GM12878 (cell line): ENCODE results near the gene KLHDC8A. TPM values are rescaled to one million over a fixed set of nuclear protein-coding genes. Genes with fewer than 3 reads are reported as not detected.

Source experiments
- ATAC-seq: fragments of 200-7000 bp; cut with Tn5 transposase; 3 replicates; pipeline ENCODE4 v1.9.1; 2020; ENCODE audit warnings: mild to moderate bottlenecking, moderate library complexity
- BruUV-seq: library from RNA; stranded (reverse); fragments of 400-500 nt; replicated peaks from 2 replicates; lab custom pipeline; 2021; lab: Mats Ljungman, UMichigan
- CTCF ChIA-PET: fragments of 300-600 bp; sonication (Branson Sonifier 250); formaldehyde crosslinking; extraction: SDS; loops from one replicate; lab custom pipeline; 2021; ENCODE audit warnings: inconsistent platforms; lab: Yijun Ruan, JAX
- POLR2A ChIA-PET: fragments of 350-600 bp; formaldehyde crosslinking; extraction: SDS; loops from one replicate; lab custom pipeline; 2021; ENCODE audit warnings: inconsistent platforms; lab: Charles Lee
- RAD21 ChIA-PET: fragments of 300-600 bp; sonication (Branson Sonifier 250); formaldehyde crosslinking; loops from one replicate; lab custom pipeline; 2023; ENCODE audit warnings: antibody characterized with exemption; ENCODE audit not compliant: unreplicated experiment; lab: Charles Lee
- SMC1A ChIA-PET: fragments of 300-600 bp; sonication (Branson Sonifier 250); formaldehyde crosslinking; loops from one replicate; lab custom pipeline; 2023; ENCODE audit not compliant: unreplicated experiment, uncharacterized antibody; lab: Charles Lee
- DNase-seq: peaks from one replicate; pipeline ENCODE4 v3.0.0-alpha.2; 2011; ENCODE audit warnings: low read depth, low spot score
- FAIRE-seq: peaks from 3 replicates; lab custom pipeline; 2011; peaks lifted over from hg19 to GRCh38; lab: Jason Lieb, UNC
- H2AFZ ChIP-seq: 2 replicates; pipeline ENCODE4 v1.6.0; 2011; ENCODE audit warnings: low read depth, low read length, control low read depth; ENCODE audit not compliant: control insufficient read depth
- H3K27ac ChIP-seq: 2 replicates; pipeline ENCODE4 v1.5.1; 2011; ENCODE audit warnings: control low read depth; ENCODE audit not compliant: control insufficient read depth, insufficient read depth
- H3K27me3 ChIP-seq, 2 experiments: replicated peaks in 1 of 2; 2 replicates each; pipeline versions ENCODE4 v1.6.0 to v1.6.1; 2011; ENCODE audit warnings: low read length in 1 of 2; ENCODE audit not compliant: control insufficient read depth in 2 of 2, insufficient read depth in 2 of 2
- H3K36me3 ChIP-seq, 2 experiments: 2 replicates each; pipeline ENCODE4 v1.5.1; 2011; ENCODE audit warnings: low read length in 1 of 2; ENCODE audit not compliant: control insufficient read depth in 2 of 2, insufficient read depth in 2 of 2
- H3K4me1 ChIP-seq: 2 replicates; pipeline ENCODE4 v1.6.1; 2011; ENCODE audit warnings: mild to moderate bottlenecking, low read length, moderate library complexity, mixed read lengths; ENCODE audit not compliant: control insufficient read depth, insufficient read depth
- H3K4me2 ChIP-seq: 2 replicates; pipeline ENCODE4 v1.6.0; 2011; ENCODE audit warnings: control low read depth; ENCODE audit not compliant: control insufficient read depth, insufficient read depth
- H3K4me3 ChIP-seq: fragments of 200-600 bp; sonication (generic); 2 replicates; pipeline ENCODE4 v1.5.1; 2016
- H3K79me2 ChIP-seq: 2 replicates; pipeline ENCODE4 v1.6.0; 2011; ENCODE audit warnings: low read length; ENCODE audit not compliant: control insufficient read depth, insufficient read depth
- H3K9ac ChIP-seq: 2 replicates; pipeline ENCODE4 v1.8.0; 2011; ENCODE audit warnings: low read length, control low read depth, mixed read lengths; ENCODE audit not compliant: control insufficient read depth, insufficient read depth
- H3K9me3 ChIP-seq: replicated peaks from 3 replicates; pipeline ENCODE4 v1.5.1; 2011; ENCODE audit warnings: mild to moderate bottlenecking, low read length; ENCODE audit not compliant: control insufficient read depth, insufficient read depth
- H4K20me1 ChIP-seq: 2 replicates; pipeline ENCODE4 v1.6.0; 2011; ENCODE audit not compliant: control insufficient read depth, insufficient read depth
- BMI1 ChIP-seq: fragments of 450-650 bp; IDR thresholded peaks from 2 replicates; pipeline ENCODE4 v1.6.1; 2016; ENCODE audit warnings: mild to moderate bottlenecking, moderate library complexity, borderline replicate concordance
- MEF2B ChIP-seq: fragments of 450-650 bp; IDR thresholded peaks from 2 replicates; pipeline ENCODE4 v1.6.1; 2018; ENCODE audit warnings: mild to moderate bottlenecking, moderate library complexity; ENCODE audit not compliant: partially characterized antibody, poor library complexity, severe bottlenecking
- PAX5 ChIP-seq: IDR thresholded peaks from 2 replicates; pipeline ENCODE4 v1.6.1; 2011; ENCODE audit warnings: low read depth, low read length, borderline replicate concordance
- PML ChIP-seq: IDR thresholded peaks from 2 replicates; pipeline ENCODE4 v1.6.1; 2012; ENCODE audit warnings: low read length, inconsistent platforms
- SUZ12 ChIP-seq: fragments of 200-600 bp; sonication (generic); IDR thresholded peaks from one replicate; pipeline ENCODE4 v1.6.1; 2018; ENCODE audit warnings: antibody characterized with exemption, mild to moderate bottlenecking; ENCODE audit not compliant: unreplicated experiment
- ZNF274 ChIP-seq: IDR thresholded peaks from one replicate; pipeline ENCODE4 v1.8.0; 2011; ENCODE audit not compliant: insufficient read length, insufficient read depth
- WGBS: methylation state at CpG from one replicate; pipeline ENCODE4 v1.1.6; 2016; ENCODE audit warnings: low lambda C conversion rate; ENCODE audit not compliant: insufficient replicate concordance, insufficient coverage; ENCODE audit errors: missing lambda C conversion rate; 5-methylcytosine and 5-hydroxymethylcytosine counted together
- in situ Hi-C: fragments of 300-500 bp; cut with MboI; formaldehyde crosslinking; loops from 9 replicates; pipeline ENCODE4 v1.14.3; 2018; ENCODE audit warnings: mixed read lengths
- intact Hi-C: fragments of 100-400 bp; cut with micrococcal nuclease; formaldehyde crosslinking; loops from one replicate; pipeline ENCODE4 v1.14.2; 2022; ENCODE audit not compliant: unreplicated experiment
- polyA plus RNA-seq, 11 experiments: library from polyadenylated mRNA; depleted of rRNA in 4 of 11; unstranded in 6 of 11; stranded (reverse) in 5 of 11; fragments of >200 nt; fragmentation: Nextera tagmentation in 4 of 11; fragmentation: Illumina TruSeq in 1 of 11; extraction: Ambion mirVana in 4 of 11; extraction: Trizol in 1 of 11; gene quantifications; 1 replicate in 1 of 11; 2 replicates in 10 of 11; pipeline versions ENCODE4 v1.2.1 to v1.2.3, GENCODE V29; 2011 to 2016; ENCODE audit warnings: inconsistent platforms in 2 of 11, missing spikeins in 2 of 11, low read depth in 1 of 11
- total RNA-seq, 4 experiments: library from RNA; depleted of rRNA in 3 of 4; stranded (reverse); fragments of >200 nt in 3 of 4; fragmentation: Illumina TruSeq in 1 of 4; extraction: Trizol in 1 of 4; gene quantifications; 2 replicates each; pipeline versions ENCODE4 v1.2.1 to v1.2.3, GENCODE V29; 2013 to 2021
- TF ChIP-seq, protein P1 (sequence below): fragments of 450-650 bp; IDR thresholded peaks from 2 replicates; pipeline ENCODE4 v1.6.1; 2017; ENCODE audit warnings: mild to moderate bottlenecking, moderate library complexity
- TF ChIP-seq, protein P2 (sequence below): IDR thresholded peaks from 2 replicates; pipeline ENCODE4 v1.6.1; 2012; ENCODE audit warnings: low read length, inconsistent platforms
- TF ChIP-seq, protein P3 (sequence below): fragments of 150-350 bp; IDR thresholded peaks from 2 replicates; pipeline ENCODE4 v1.6.1; 2016; ENCODE audit warnings: low read depth, low read length
- TF ChIP-seq, protein P4 (sequence below): fragments of 450-650 bp; IDR thresholded peaks from 2 replicates; pipeline ENCODE4 v1.6.1; 2017; ENCODE audit warnings: mild to moderate bottlenecking, low read depth, inconsistent platforms; ENCODE audit not compliant: poor library complexity, severe bottlenecking

Gene KLHDC8A
- total and polyA plus RNA-seq, 10 of the 15 experiments (the other 5 are each of a cell fraction or from before 2014, with no cell fraction given) = not detected

DNA sequence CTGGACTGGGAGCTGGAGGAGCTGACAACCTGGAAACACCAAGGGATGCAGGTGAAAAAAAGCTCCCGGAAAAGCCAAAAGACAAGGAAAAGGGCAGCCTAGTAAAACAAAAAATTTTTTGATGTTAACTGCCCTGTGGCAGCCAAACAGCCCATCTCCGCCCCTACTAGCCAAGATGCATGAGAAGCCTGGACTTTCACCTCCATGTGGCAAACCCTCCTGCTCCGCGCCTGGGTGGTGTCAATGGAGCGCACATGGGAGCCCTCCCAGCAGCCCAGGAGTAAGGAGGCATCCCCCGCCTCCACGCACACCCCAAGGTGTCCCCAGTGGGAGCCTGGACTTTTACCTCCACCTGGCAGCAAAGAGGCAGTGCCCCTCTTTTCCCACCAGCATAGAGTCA is 34.7 kb upstream of the KLHDC8A start (continued):
- TF ChIP-seq, protein P1, sequence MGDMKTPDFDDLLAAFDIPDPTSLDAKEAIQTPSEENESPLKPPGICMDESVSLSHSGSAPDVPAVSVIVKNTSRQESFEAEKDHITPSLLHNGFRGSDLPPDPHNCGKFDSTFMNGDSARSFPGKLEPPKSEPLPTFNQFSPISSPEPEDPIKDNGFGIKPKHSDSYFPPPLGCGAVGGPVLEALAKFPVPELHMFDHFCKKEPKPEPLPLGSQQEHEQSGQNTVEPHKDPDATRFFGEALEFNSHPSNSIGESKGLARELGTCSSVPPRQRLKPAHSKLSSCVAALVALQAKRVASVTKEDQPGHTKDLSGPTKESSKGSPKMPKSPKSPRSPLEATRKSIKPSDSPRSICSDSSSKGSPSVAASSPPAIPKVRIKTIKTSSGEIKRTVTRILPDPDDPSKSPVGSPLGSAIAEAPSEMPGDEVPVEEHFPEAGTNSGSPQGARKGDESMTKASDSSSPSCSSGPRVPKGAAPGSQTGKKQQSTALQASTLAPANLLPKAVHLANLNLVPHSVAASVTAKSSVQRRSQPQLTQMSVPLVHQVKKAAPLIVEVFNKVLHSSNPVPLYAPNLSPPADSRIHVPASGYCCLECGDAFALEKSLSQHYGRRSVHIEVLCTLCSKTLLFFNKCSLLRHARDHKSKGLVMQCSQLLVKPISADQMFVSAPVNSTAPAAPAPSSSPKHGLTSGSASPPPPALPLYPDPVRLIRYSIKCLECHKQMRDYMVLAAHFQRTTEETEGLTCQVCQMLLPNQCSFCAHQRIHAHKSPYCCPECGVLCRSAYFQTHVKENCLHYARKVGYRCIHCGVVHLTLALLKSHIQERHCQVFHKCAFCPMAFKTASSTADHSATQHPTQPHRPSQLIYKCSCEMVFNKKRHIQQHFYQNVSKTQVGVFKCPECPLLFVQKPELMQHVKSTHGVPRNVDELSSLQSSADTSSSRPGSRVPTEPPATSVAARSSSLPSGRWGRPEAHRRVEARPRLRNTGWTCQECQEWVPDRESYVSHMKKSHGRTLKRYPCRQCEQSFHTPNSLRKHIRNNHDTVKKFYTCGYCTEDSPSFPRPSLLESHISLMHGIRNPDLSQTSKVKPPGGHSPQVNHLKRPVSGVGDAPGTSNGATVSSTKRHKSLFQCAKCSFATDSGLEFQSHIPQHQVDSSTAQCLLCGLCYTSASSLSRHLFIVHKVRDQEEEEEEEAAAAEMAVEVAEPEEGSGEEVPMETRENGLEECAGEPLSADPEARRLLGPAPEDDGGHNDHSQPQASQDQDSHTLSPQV = no peak
- no peak for TF ChIP-seq ZNF274
- TF ChIP-seq PML = no peak
- TF ChIP-seq, all 136 proteins: peak for 0

DNA sequence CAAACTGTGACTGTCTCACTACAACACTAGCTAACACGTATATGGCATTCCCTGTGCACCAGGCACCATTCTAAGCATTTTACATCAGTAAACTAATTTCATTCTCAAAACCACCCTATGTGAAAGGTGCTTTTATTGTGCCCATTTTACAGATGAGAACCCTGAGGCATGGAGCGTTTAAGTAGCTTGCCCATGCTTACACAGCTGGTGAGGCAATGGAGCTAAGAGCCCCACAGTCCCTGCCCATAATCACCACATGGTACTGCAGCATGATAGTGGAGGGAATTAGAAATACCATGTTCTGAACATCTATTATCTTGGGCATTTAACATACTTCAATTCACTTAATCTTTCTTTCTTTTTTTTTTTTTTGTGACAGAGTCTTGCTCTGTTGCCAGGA is 31.1 kb upstream of the KLHDC8A start:
- no peak overlapping the region for H3K4me2 ChIP-seq
- no peak overlapping the region for H3K4me3 ChIP-seq
- no peaks in the 10 kb centered on the region for H3K79me2 ChIP-seq
- SMC1A ChIA-PET = interaction anchor here (1.3 to 3.1 kb wide), 3 partner anchors 9 to 94 kb away, joined by 3 to 13 read pairs (median 4); no protein-coding TSS in a partner anchor
- FAIRE-seq (no peak), ATAC-seq (no peak), DNase-seq (no peak)
- intact Hi-C loops = no loop called here
- no peaks in the 10 kb centered on the region for H3K36me3 ChIP-seq
- no peak overlapping the region for H2AFZ ChIP-seq
- 11% methylated on average over 2 of the region's 2 CpGs for WGBS
- RAD21 ChIA-PET = no interaction called here
- H4K20me1 ChIP-seq = no peaks in the 10 kb centered on the region
- POLR2A ChIA-PET = no interaction called here
- no peaks in the 10 kb centered on the region for H3K9me3 ChIP-seq
- CTCF ChIA-PET = interaction anchor here (0.7 to 3.2 kb wide), 7 partner anchors 9 to 136 kb away, joined by 3 to 13 read pairs (median 5); partner anchors contain the start of gene LEMD1
- peaks cover 2 to 4% of the 10 kb centered on the region in 2 experiments; a peak in 1 of 4 replicates for H3K27me3 ChIP-seq
- in situ Hi-C loops = no loop called here
- H3K9ac ChIP-seq = no peak overlapping the region
- H3K27ac ChIP-seq = no peak overlapping the region
- no TSS peak for BruUV-seq
- no peaks in the 10 kb centered on the region for H3K4me1 ChIP-seq
- TF ChIP-seq MEF2B (no peak), SUZ12 (no peak), PAX5 (no peak), BMI1 (no peak)
- TF ChIP-seq, protein P2, sequence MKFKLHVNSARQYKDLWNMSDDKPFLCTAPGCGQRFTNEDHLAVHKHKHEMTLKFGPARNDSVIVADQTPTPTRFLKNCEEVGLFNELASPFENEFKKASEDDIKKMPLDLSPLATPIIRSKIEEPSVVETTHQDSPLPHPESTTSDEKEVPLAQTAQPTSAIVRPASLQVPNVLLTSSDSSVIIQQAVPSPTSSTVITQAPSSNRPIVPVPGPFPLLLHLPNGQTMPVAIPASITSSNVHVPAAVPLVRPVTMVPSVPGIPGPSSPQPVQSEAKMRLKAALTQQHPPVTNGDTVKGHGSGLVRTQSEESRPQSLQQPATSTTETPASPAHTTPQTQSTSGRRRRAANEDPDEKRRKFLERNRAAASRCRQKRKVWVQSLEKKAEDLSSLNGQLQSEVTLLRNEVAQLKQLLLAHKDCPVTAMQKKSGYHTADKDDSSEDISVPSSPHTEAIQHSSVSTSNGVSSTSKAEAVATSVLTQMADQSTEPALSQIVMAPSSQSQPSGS = no peak
- TF ChIP-seq, protein P3, sequence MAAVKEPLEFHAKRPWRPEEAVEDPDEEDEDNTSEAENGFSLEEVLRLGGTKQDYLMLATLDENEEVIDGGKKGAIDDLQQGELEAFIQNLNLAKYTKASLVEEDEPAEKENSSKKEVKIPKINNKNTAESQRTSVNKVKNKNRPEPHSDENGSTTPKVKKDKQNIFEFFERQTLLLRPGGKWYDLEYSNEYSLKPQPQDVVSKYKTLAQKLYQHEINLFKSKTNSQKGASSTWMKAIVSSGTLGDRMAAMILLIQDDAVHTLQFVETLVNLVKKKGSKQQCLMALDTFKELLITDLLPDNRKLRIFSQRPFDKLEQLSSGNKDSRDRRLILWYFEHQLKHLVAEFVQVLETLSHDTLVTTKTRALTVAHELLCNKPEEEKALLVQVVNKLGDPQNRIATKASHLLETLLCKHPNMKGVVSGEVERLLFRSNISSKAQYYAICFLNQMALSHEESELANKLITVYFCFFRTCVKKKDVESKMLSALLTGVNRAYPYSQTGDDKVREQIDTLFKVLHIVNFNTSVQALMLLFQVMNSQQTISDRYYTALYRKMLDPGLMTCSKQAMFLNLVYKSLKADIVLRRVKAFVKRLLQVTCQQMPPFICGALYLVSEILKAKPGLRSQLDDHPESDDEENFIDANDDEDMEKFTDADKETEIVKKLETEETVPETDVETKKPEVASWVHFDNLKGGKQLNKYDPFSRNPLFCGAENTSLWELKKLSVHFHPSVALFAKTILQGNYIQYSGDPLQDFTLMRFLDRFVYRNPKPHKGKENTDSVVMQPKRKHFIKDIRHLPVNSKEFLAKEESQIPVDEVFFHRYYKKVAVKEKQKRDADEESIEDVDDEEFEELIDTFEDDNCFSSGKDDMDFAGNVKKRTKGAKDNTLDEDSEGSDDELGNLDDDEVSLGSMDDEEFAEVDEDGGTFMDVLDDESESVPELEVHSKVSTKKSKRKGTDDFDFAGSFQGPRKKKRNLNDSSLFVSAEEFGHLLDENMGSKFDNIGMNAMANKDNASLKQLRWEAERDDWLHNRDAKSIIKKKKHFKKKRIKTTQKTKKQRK = no peak
- TF ChIP-seq, protein P4, sequence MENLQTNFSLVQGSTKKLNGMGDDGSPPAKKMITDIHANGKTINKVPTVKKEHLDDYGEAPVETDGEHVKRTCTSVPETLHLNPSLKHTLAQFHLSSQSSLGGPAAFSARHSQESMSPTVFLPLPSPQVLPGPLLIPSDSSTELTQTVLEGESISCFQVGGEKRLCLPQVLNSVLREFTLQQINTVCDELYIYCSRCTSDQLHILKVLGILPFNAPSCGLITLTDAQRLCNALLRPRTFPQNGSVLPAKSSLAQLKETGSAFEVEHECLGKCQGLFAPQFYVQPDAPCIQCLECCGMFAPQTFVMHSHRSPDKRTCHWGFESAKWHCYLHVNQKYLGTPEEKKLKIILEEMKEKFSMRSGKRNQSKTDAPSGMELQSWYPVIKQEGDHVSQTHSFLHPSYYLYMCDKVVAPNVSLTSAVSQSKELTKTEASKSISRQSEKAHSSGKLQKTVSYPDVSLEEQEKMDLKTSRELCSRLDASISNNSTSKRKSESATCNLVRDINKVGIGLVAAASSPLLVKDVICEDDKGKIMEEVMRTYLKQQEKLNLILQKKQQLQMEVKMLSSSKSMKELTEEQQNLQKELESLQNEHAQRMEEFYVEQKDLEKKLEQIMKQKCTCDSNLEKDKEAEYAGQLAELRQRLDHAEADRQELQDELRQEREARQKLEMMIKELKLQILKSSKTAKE = no peak
